Measurements from ENCODE around the gene DBN1.

The DBN1 gene

GRCh38 chr5:177455661-177456590 is 17.5 kb downstream of the DBN1 start:
- peak; percentile 87 for DNase-seq (ENCODE audit: low spot score)

- peak; percentile 52 for DNase-seq (ENCODE audit: low spot score)
These were observed 18.3 kb downstream of the DBN1 start for GRCh38 chr5:177455036-177455660.

- peak; percentile 87 for DNase-seq (ENCODE audit: low spot score)
These were observed 18.9 kb downstream of the DBN1 start for GRCh38 chr5:177454397-177455035.

- DNase-seq (ENCODE audit: low spot score) = peak; percentile 56
These were observed 19.5 kb downstream of the DBN1 start for GRCh38 chr5:177453852-177454396.

GRCh38 chr5:177452688-177453638 is 20.5 kb downstream of the DBN1 start:
- peak; percentile 82 for DNase-seq (ENCODE audit: low spot score)

- peak; percentile 71 for DNase-seq (ENCODE audit: low spot score)
These were observed 22.6 kb downstream of the DBN1 start for GRCh38 chr5:177450667-177451424.

- no peak for DNase-seq (ENCODE audit: low spot score)
These were observed 24.0 kb downstream of the DBN1 start for GRCh38 chr5:177449140-177450061.

GRCh38 chr5:177448244-177448950 is 25.0 kb downstream of the DBN1 start:
- no peak for DNase-seq (ENCODE audit: low spot score)

GRCh38 chr5:177447611-177448243 is 25.7 kb downstream of the DBN1 start:
- peak; percentile 92 for DNase-seq (ENCODE audit: low spot score)

GRCh38 chr5:177447066-177447610 is 26.3 kb downstream of the DBN1 start:
- DNase-seq (ENCODE audit: low spot score) = peak; percentile 83

GRCh38 chr5:177446200-177447065 is 27.0 kb downstream of the DBN1 start, which contains the start of gene PRR7:
PRR7 (plus strand) TSS chr5:177446814; CDS start chr5:177455068, 8,254 bp downstream.
- peak; percentile 78 for DNase-seq (ENCODE audit: low spot score)

- no peak for DNase-seq (ENCODE audit: low spot score)
These were observed 27.6 kb downstream of the DBN1 start for GRCh38 chr5:177445917-177446199.

- DNase-seq (ENCODE audit: low spot score) = no peak
These were observed 28.1 kb downstream of the DBN1 start for GRCh38 chr5:177445052-177445916.

- peak; percentile 58 for DNase-seq (ENCODE audit: low spot score)
These were observed 29.1 kb downstream of the DBN1 start for GRCh38 chr5:177444106-177445051.

All from Ammon's horn (tissue), 1 donor.